ENCODE results near the gene CHKA.

The CHKA gene

DNA sequence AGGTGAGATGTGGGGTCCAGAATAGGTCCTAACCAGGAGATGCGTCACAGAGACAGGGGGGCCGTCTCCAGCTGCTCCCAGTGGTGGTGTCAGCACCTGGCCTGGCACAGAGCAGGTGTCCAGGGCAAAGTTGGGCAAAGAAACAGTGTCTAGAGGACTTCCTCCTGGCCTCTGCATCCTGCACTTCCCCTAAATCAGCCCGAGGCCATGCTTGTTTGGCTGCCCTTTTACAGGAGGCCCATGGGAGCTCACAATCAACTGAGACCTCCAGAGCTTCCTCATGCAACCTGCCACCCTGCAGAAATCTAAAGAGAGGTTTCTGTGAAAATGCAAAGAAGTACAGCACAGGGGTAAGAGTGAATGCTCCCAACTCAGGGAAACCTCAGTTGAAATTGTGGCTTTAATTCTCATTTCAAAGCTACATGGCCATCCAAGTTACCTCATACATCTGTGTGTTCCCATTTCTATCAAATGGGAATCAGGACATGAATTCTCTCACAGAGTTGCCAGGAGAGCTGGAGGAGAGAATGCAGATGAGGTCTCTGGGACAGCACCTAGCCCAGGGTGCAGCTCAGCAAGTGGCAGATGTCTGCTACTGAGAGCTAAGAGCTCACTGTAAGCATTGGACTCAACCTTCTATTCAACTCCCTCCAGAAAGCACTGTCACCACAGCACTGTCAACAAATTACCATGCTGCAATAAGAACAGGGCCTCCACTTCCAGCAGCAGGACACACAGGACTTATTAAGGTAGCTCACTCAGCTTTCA lies 49.7 kb downstream of the CHKA start:
- DNase-seq (ENCODE audit: low spot score): no peak

DNA sequence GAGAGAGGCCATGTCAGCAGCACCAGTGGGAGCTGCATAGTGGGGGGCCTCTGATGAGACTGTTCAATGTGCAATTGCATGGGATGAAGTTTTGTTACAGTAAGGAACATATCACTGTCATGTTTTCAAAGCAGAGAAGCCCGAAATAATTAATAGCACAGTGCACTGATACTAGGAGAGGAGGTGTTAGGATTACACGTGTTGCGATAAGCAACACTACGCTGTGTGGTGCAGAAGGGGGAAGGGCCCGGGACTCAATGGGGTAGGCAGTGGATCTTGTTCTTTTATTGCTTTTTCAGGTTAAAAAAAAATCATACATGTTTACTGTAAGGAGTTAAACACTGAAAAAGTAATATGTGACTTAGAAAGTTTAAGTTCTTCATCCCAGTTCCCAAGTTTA lies 53.2 kb downstream of the CHKA start:
- no peak for DNase-seq (ENCODE audit: low spot score)

DNA sequence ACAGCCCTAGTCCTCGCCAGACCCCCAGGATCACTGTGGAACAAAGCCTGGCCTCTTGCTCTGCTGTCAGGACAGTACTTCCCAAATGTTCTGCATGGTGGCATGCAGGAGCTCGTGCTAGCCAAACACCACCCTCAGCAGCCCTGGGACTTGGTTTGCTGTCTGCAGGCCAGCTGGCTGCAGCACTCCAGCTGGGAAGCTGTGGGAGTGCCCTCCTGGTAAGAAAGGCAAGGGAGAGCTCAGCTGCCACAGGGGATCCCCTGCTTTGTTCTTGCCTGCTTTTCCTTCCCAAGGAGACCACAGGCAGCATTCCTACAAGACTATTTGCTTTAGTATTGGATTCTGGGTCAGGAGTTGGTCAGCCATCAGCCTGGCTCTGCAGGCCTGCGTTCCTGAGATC lies 54.4 kb downstream of the CHKA start:
- no peak for DNase-seq (ENCODE audit: low spot score)

DNA sequence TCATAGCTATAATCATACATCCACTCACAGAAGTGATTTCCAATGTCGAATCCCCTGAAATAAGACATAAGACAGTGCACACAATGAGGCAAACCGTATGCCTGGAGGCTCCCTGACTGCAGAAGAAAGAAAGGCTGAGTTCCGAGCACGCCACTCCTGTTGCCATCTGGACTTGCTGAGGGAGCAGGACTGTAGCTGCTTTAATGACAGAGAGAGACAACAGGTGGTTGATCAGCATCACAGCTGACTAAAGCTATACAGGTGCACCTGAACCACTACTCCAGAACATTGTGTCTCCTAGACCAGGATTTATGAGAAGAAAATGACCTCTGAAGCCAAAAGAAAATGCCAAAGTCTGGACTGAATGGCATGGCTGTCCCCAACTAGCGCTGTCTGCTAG lies 55.3 kb downstream of the CHKA start:
- DNase-seq (ENCODE audit: low spot score): no peak

DNA sequence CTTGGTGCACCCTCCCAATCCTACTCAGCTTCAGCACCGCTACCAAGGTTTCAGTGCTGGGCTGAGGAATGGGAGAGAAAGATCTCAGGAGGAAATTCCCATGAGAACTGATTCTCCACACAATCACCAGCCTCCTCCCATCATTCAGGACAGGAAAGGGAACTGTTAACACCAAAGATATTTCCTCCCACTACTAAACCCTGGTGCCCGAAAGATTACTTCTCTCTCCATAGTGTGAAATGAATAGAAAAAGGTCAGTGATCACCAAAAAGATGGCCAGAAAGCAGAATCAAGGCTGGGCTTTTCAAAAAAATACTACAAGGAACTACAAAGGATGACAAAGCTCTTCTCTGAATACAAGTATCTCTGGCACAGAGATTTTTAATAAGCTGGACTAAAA lies 56.3 kb downstream of the CHKA start:
- DNase-seq (ENCODE audit: low spot score): no peak

DNA sequence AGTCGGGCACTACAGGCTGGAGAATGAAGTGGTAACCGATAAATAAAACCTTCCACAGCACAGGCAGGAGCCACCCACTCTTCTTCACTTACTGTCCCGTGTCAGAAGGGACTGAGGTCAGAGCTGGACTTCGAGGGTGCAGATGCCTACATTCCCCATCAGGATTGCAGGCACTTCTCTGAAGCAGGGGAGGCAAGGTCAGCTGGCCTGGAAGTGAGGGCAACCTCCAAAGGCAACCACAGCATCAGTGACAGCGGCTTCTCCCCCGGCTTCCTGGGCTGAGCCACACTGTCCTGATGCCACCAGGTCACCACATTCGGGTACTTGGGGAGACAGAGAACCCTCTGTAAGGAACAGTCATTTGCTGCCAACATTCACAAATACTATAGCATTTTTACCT lies 59.7 kb downstream of the CHKA start:
- DNase-seq (ENCODE audit: low spot score): no peak

DNA sequence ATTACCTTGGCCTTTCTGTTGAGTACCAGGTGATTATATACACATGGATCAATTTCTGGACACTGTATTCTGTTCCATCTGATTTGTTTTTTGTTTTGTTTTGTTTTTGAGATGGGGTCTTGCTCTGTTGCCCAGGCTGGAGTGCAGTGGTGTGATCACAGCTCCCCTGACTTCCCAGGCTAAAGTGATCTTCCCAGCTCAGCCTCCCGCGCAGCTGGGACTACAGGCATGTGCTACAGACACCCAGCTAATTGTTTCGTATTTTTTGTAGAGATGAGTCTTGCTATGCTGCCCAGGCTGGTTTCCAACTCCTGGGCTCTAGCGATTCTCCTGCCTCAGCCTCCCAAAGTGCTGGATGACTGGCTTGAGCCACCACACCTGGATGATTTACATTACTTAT lies 63.4 kb downstream of the CHKA start:
- DNase-seq (ENCODE audit: low spot score): no peak

DNA sequence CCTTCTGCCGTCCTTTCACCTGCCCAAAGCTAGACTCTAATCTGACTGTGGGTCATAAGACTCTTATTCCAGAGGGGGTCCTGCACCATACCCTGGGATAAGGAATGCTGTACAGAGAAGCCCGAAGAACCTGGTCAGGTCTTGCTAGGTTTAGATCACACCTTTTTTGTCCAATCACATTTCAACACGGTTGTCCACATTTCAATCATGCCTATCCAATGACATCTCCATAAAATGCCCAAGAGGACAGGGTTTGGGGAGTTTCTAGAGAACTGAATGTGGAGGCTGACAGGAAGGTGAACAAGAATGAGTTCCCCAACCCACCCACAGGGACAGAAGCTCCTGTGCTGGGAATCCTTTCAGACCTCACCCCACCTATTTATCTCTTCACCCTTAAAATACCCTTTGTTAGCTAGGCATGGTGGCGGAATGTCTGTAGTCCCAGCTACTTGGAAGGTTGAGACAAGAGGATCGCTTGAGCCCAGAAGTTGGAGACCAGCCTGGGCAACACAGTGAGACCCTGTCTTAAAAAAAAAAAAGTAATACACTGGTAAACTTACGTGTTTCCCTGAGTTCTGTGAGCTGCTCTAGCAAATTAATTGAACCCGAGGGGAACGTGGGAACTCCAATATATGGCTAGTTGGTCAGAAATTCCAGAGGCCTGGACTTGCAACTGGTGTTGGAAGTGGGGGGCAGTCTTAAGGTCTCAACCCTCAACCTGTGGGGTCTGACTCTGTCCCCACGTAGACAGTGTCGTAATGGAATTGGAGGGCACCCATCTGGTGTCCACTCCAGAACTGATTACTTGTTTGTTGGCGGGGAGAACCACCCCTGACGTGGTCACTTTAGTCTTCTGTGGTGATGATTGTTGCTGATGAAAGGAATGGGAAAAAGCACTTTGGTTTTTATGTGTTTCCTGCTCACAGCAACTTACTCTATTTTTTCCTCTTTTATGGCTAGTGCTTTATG lies 64.6 kb downstream of the CHKA start:
- DNase-seq (ENCODE audit: low spot score): no peak

DNA sequence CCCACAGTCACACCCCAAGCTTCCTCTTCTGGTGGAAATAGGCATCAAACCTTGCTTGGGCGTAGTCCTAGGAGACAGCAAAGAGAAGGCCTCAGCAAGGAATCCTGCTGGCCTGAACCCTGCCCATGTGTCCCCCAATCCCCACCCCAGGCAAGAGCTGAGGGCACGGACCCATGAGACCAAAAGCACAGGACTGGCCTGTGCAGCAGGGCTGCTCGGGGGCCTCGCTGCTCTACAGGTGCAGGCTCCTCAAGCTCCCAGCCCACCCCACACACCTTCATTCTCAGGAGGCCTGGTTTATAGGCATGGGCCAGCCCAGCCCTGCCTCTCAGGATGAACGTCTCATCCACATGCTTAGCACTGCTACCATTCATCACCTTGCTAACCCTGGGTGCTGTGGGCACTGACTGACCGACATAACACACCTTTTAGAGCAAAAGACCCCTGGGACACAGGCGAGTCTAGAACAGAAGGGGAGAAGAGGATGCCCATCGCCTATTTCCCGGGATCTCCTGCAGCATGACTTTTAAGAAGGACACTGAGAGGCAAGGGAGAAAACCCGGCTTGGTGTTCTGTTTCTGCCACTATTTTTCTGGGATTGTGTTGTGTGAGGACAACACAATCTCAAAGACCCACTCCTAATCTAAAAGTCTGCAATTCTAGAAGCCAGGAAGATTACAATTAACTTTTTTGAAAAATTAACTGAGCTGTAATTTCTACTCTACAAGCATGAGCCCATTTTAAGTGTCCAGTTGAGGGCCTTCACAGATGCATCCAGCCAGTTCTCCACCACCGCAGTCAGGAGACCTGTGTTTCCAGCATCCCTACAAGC lies 67.0 kb downstream of the CHKA start:
- no peak for DNase-seq (ENCODE audit: low spot score)

DNA sequence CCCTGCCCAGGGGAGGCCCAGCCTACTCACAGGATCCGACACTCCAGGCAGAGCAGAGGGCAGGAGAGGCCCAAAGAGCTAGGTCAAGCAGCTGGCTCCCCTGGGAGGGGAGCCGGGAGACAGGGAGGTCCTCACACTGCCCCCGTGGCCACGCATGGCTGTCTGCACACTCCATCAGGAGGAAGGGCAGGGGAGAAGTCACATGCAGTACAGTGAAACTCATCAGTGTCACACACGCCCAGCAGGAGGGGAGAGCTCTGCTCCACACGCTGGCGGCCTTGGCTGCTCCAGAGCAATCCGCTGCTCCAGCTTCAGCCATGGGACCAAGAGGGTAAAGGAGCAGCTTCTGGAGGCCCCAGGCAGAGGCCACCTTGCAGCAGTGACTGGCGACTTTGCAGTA lies 68.1 kb downstream of the CHKA start:
- DNase-seq (ENCODE audit: low spot score): no peak

DNA sequence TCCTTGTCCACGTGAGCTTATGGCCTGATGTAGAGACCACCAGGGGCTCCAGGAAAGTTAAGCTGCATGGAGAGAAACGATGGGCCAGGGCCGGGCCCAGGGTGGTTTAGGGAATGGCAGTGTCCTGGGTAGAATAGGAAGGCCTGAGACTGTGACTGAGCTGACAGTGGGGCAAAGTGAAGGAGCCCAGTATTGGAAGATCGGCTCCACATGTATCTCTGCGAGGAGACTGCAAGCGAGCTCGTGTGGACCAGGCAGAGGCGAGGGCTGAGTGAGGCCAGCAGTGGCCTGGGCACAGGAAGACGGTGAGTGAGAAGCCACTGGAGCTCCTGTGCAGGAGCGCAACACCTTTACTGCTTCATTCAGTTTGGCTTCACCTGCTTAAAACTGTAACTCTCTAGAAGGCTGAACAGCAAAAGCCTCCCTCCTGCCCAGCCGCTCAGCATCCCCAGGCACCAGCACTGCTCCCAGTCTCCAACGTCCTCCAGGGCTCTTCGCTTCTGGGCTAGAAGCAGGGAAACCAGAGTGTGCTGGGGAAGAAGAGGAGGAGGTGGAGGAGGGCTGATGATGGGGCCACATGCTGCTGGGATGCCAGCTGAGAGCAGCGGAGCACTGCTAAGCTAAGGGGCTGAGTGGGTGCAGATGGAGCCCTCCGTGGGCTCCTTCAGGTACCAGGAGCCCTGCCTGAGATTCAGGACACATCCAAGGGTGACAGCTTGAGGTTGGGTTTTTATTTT lies 68.9 kb downstream of the CHKA start:
- DNase-seq (ENCODE audit: low spot score): no peak

DNA sequence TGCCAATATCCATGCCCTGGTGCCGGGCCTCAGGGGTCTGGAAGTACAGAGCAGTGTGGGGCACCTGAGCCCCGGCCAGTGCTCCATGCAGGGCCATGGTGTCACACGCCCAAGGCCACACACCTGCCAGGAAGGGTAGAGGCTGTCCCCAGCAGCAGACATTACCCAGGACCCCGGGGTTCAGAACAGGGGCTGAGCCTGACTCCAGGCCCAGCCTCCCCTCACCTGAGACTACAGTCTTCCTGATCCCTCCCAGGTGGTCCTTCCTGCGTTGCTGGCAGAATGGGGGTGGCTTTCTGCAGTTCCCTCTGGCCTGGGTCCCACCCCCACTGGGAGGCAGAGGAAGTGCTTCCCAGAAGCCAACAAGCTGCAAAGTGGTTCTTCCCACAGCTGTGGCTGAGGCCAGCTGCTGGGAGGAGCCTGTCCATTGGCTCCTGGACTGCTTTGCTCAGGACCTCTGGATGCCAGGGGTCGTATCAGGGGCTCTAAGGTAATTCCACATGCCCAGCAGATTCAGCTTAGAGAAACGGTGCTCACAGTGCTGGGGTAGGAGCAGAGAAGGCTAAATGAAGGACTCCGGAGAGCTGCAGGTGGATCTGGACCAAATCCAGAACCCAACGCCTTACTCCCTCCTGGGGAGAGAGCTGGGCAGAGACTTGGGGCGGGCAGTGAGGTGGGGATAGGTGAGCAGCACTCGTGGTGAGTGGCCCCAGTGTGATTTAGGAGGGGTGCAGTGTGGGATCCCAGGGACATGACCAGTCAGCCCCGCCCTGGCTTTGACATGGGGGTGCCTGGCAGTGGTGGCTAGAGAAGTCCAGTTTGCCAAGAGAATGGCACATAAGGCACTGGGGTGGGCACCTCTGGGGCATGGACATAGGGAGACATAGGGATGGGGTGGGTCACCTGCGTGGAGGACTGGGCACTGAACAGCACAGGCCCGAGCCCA lies 69.7 kb downstream of the CHKA start:
- DNase-seq (ENCODE audit: low spot score): no peak

DNA sequence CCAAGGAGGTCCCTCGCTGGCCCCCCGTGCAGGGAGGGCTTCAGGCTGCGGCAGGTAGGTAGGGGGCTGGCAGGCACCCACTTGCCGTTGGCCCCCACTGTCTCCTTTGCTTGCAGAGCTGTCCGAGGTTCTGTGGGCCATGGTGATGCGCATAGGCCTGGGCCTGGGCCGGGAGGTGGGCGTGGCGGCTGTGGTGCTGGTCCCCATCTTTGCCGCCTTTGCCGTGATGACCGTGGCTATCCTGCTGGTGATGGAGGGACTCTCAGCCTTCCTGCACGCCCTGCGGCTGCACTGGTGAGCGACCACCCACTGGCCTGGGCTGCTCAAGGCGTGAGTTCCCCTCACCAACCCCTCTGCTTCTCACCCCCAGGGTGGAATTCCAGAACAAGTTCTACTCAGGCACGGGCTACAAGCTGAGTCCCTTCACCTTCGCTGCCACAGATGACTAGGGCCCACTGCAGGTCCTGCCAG lies 70.8 kb downstream of the CHKA start:
- no peak for DNase-seq (ENCODE audit: low spot score)

DNA sequence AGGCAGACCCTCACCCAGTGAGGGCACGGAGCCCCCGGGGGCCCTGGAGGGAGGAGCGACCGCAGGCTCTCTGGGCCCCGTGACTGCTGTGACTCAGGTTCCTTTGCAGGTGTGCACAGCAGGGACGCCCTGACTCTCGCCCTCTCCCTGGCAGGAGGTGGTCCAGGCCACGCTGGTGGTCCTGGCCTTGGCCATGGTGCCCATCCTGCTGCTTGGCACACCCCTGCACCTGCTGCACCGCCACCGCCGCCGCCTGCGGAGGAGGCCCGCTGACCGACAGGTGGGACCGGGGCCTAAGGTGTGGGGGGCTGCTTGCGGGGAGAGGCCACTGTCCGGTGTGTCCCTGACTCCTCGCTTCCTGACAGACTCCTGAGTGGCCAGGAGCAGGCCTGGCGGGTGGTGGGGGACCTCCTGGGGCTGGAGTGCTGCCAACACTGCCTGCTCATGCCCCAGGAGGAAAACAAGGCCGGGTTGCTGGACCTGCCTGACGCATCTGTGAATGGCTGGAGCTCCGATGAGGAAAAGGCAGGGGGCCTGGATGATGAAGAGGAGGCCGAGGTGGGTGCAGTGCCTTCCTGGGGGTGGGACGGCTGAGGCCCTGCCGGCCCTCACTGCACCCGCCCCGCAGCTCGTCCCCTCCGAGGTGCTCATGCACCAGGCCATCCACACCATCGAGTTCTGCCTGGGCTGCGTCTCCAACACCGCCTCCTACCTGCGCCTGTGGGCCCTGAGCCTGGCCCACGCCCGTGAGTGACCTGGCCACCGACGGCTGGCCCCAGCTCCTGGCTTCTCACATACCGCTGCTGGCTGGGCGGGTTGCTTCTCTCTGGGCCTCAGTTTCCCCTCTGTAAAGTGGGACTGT lies 71.4 kb downstream of the CHKA start:
- DNase-seq (ENCODE audit: low spot score): no peak

DNA sequence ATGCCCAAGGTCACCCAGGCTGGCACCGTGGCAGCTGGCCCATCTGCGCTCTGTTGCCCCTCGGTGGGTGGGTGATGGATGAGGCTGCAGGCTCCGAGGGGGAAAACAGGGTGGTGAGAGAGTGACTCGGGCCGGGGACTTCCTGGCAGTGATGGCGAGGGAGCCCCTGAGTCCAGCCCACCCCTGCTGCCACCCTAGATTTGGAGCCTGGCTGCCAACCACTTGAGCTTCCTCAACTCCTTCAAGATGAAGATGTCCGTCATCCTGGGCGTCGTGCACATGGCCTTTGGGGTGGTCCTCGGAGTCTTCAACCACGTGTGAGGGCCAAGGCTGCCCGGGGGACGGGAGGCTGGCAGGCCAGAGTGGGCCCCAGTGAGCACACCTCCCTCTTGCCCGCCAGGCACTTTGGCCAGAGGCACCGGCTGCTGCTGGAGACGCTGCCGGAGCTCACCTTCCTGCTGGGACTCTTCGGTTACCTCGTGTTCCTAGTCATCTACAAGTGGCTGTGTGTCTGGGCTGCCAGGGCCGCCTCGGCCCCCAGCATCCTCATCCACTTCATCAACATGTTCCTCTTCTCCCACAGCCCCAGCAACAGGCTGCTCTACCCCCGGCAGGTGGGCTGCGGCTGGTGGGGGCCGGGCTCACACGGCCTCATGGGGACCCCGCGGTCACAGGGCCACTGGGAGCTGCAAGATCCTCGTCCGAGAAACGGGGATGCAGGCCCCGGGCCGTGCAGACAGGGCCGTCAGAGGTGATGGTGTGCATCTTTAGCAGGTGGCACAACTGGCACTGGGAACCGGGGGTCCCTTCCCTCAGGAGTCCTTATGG lies 72.3 kb downstream of the CHKA start:
- no peak for DNase-seq (ENCODE audit: low spot score)

DNA sequence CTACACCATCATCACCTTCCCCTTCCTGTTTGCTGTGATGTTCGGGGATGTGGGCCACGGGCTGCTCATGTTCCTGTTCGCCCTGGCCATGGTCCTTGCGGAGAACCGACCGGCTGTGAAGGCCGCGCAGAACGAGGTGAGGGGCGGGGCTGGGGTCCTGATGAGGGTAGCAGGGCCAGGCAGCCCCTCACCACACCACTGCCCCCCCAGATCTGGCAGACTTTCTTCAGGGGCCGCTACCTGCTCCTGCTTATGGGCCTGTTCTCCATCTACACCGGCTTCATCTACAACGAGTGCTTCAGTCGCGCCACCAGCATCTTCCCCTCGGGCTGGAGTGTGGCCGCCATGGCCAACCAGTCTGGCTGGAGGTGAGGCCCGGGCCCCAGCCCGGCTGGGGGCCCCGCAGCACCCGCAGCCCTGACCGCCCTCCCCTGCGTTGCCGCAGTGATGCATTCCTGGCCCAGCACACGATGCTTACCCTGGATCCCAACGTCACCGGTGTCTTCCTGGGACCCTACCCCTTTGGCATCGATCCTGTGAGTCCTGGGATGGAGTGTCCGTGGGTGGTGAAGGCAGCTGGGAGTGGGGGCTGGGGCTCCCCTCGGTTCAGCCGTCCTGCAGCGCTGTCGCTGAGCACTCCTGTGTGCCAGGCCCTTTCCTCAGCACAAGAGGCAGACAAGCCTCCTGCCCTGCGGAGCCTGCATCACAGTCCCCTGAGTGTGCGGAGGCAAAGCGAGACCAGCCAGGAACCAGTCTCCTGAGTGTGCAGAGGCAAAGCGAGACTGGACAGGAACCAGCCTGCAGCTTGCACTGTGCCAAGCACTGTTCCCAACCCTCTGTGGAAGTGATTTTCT lies 73.5 kb downstream of the CHKA start:
- no peak for DNase-seq (ENCODE audit: low spot score)

DNA sequence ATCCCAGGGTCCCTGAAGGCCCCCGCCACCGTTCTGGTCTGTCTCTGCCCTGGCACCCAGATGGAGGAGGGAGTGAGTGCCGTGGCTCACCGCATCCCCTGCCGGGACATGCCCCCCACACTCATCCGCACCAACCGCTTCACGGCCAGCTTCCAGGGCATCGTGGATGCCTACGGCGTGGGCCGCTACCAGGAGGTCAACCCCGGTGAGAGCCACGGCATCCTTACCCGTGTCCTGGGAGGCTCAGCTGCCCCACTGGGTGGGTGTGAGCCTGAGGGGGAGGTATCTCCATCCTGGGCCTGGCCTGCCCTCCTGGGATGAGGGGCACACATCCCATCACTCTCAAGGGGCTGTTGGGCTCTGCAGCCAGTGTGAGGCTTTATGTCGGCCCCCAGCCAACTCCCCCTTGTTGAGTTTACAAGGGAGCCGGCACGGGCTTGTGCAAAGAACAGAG lies 76.3 kb downstream of the CHKA start:
- no peak for DNase-seq (ENCODE audit: low spot score)

Measured in GM03348 (cell line).